Measurements from ENCODE around the gene LRP8. TPM values are rescaled to one million over a fixed set of nuclear protein-coding genes. Genes with fewer than 3 reads are reported as not detected.

The LRP8 gene
- total and polyA plus RNA-seq, 2 experiments from 2014 or later = 27.8 to 71.1 TPM

DNA sequence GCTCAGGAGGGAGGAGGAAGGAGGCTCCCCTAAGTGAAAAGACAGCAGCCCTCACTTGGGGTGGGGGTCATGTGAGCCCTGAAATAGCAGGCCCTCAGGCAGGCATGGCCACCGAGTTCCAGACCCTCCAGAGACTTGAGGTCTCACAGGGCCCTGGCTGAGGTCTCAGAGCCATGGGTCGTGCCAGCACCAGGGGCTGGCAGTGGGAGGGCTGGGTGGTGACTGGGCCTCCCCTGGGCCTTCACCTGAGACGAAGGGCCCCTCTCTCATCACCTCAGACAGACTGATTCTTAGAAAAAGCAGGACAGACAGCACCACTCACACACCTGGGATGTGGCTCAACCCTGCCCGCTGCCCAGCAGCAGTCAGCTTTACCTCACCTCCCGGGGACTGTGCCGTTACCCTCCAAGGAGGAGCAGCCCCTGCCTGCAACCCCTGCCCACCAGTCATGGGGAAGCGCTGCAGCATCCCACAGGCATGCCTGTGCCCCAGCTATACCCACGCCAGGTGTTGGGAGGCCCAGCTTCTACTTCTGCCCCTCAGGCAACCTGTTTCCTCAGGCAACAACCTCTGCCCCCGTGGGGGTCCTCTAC, 42.6 kb upstream of the LRP8 start:
- Histone ChIP-seq H3F3A (replicated peaks; ENCODE audit: low read depth) (no peaks in the 10 kb centered on the region), H3K4me3 (no peak overlapping the region), H3K27me3 (ENCODE audit: insufficient read depth) (no peaks in the 10 kb centered on the region), H3K27ac (ENCODE audit: low read depth) (no peak overlapping the region), H4K20me1 (replicated peaks; ENCODE audit: insufficient read depth) (no peaks in the 10 kb centered on the region), H3K79me2 (replicated peaks; ENCODE audit: insufficient read depth) (no peaks in the 10 kb centered on the region), H3K4me1 (ENCODE audit: insufficient read depth) (peaks cover 5% of the 10 kb centered on the region; the same call in 1 of the 2 replicates), H3K4me2 (no peak overlapping the region), H2AFZ (no peak overlapping the region), H3K36me3 (ENCODE audit: insufficient read depth) (no peaks in the 10 kb centered on the region), H3K9me2 (ENCODE audit: insufficient read depth) (no peaks in the 10 kb centered on the region)
- no peaks in the 10 kb centered on the region for H3K36me3 Mint-ChIP-seq (ENCODE audit: low read depth)
- no peaks in the 10 kb centered on the region for H3K9me3 Mint-ChIP-seq
- ATAC-seq (no peak), DNase-seq (ENCODE audit: low spot score) (no peak)
- H3K4me1 Mint-ChIP-seq = peaks cover 12% of the 10 kb centered on the region
- H3K4me3 Mint-ChIP-seq = no peak overlapping the region
- no peak overlapping the region for H3K27ac Mint-ChIP-seq
- peaks cover 20% of the 10 kb centered on the region for H3K27me3 Mint-ChIP-seq (ENCODE audit: insufficient read depth, low read depth, poor library complexity)
- TF ChIP-seq ZNF331 (CRISPR knock-in tag; IDR thresholded peaks at IDR 0.05; ENCODE audit: low read depth) (no peak), NANOG (IDR thresholded peaks at IDR 0.05; ENCODE audit: borderline replicate concordance) (no peak), ZNF114 (CRISPR knock-in tag; IDR thresholded peaks at IDR 0.05) (no peak), JUNB (IDR thresholded peaks at IDR 0.05; ENCODE audit: unreplicated experiment) (no peak), EZH2 (IDR thresholded peaks at IDR 0.05; ENCODE audit: low read depth, unreplicated experiment) (no peak)
- TF ChIP-seq, protein P1, sequence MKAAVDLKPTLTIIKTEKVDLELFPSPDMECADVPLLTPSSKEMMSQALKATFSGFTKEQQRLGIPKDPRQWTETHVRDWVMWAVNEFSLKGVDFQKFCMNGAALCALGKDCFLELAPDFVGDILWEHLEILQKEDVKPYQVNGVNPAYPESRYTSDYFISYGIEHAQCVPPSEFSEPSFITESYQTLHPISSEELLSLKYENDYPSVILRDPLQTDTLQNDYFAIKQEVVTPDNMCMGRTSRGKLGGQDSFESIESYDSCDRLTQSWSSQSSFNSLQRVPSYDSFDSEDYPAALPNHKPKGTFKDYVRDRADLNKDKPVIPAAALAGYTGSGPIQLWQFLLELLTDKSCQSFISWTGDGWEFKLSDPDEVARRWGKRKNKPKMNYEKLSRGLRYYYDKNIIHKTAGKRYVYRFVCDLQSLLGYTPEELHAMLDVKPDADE (IDR thresholded peaks at IDR 0.05) = no peak
- TF ChIP-seq, protein P2, sequence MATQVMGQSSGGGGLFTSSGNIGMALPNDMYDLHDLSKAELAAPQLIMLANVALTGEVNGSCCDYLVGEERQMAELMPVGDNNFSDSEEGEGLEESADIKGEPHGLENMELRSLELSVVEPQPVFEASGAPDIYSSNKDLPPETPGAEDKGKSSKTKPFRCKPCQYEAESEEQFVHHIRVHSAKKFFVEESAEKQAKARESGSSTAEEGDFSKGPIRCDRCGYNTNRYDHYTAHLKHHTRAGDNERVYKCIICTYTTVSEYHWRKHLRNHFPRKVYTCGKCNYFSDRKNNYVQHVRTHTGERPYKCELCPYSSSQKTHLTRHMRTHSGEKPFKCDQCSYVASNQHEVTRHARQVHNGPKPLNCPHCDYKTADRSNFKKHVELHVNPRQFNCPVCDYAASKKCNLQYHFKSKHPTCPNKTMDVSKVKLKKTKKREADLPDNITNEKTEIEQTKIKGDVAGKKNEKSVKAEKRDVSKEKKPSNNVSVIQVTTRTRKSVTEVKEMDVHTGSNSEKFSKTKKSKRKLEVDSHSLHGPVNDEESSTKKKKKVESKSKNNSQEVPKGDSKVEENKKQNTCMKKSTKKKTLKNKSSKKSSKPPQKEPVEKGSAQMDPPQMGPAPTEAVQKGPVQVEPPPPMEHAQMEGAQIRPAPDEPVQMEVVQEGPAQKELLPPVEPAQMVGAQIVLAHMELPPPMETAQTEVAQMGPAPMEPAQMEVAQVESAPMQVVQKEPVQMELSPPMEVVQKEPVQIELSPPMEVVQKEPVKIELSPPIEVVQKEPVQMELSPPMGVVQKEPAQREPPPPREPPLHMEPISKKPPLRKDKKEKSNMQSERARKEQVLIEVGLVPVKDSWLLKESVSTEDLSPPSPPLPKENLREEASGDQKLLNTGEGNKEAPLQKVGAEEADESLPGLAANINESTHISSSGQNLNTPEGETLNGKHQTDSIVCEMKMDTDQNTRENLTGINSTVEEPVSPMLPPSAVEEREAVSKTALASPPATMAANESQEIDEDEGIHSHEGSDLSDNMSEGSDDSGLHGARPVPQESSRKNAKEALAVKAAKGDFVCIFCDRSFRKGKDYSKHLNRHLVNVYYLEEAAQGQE (IDR thresholded peaks at IDR 0.05; ENCODE audit: unreplicated experiment) = no peak

GRCh38 chr1:53369761-53370160, 41.9 kb upstream of the LRP8 start:
- no peaks in the 10 kb centered on the region for H3F3A ChIP-seq (replicated peaks; ENCODE audit: low read depth)
- Mint-ChIP-seq H3K27me3 (ENCODE audit: insufficient read depth, low read depth, poor library complexity) (peaks cover 20% of the 10 kb centered on the region), H3K9me3 (no peaks in the 10 kb centered on the region), H3K27ac (no peak overlapping the region), H3K4me3 (no peak overlapping the region), H3K4me1 (peaks cover 7% of the 10 kb centered on the region), H3K36me3 (ENCODE audit: low read depth) (no peaks in the 10 kb centered on the region)
- ATAC-seq (no peak), DNase-seq (ENCODE audit: low spot score) (no peak)
- H3K36me3 ChIP-seq (ENCODE audit: insufficient read depth) = no peaks in the 10 kb centered on the region
- H4K20me1 ChIP-seq (replicated peaks; ENCODE audit: insufficient read depth) = no peaks in the 10 kb centered on the region
- no peaks in the 10 kb centered on the region for H3K79me2 ChIP-seq (replicated peaks; ENCODE audit: insufficient read depth)
- no peak overlapping the region for H3K4me2 ChIP-seq
- no peaks in the 10 kb centered on the region for H3K9me2 ChIP-seq (ENCODE audit: insufficient read depth)
- no peak overlapping the region for H3K4me3 ChIP-seq
- no peaks in the 10 kb centered on the region for H3K27me3 ChIP-seq (ENCODE audit: insufficient read depth)
- no peak overlapping the region for H2AFZ ChIP-seq
- H3K4me1 ChIP-seq (ENCODE audit: insufficient read depth) = peaks cover 5% of the 10 kb centered on the region; the same call in 1 of the 2 replicates
- H3K27ac ChIP-seq (ENCODE audit: low read depth) = no peak overlapping the region
- TF ChIP-seq, protein P2 (IDR thresholded peaks at IDR 0.05; ENCODE audit: unreplicated experiment) = no peak
